ENCODE measurements around the gene MED31. TPM values are rescaled to one million over a fixed set of nuclear protein-coding genes. Genes with fewer than 3 reads are reported as not detected.
A peak's percentile ranks its signal among the peaks of the same experiment; 100 is the strongest.

MED31 gene
- total and polyA plus RNA-seq, 2 experiments from 2014 or later, result 8.9 to 70.0 TPM

DNA sequence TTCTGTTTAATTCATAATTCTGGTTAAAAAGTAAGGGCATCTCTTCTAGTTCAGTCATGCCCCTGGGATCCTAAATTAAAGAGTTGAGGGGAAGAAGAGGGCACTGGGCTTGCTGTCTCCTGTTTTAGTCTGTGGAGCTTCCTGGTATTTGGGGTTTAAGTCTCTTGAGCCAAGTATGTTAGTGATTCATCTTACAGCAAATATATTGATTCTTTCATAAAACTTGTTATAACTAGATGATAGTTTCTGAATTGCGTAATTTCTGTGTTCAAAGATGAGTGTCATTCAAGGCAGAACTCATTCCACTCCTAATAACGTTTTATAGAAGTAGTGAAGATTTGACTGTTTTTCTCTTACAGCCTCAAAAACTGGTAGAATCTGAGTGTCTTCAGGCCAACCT, 8.8 kb downstream of the MED31 start:
- H3K4me3 ChIP-seq, result peak overlapping the region; percentile 91
- peak overlapping the region; percentile 36 for H3K27ac ChIP-seq
- no peak for TF ChIP-seq EZH2 (IDR thresholded peaks at IDR 0.05; ENCODE audit: insufficient read depth, poor library complexity, severe bottlenecking)
- TF ChIP-seq EZH2phosphoT487 (IDR thresholded peaks at IDR 0.05; ENCODE audit: insufficient read depth, low read depth), result no peak
- peak; percentile 47 for DNase-seq
- H3F3A ChIP-seq (ENCODE audit: insufficient read depth), result peaks cover 48% of the 10 kb centered on the region
- in situ Hi-C loops (cut with MboI), result no loop called here
- H4K20me1 ChIP-seq (ENCODE audit: insufficient read depth), result peaks cover 10% of the 10 kb centered on the region; the same call in 1 of the 2 replicates
- H3K27me3 ChIP-seq (replicated peaks; ENCODE audit: insufficient read depth), result no peaks in the 10 kb centered on the region
- H3K79me2 ChIP-seq (ENCODE audit: insufficient read depth), result peaks cover 90% of the 10 kb centered on the region
- H3K4me1 ChIP-seq (ENCODE audit: insufficient read depth), result peaks cover 36% of the 10 kb centered on the region
- WGBS, 2 experiments (ENCODE audit: low coverage in 1 of 2, low lambda C conversion rate in 2 of 2, missing lambda C conversion rate in 2 of 2), result 74 to 81% methylated on average over 2 of the region's 2 CpGs
- H3K9me2 ChIP-seq (ENCODE audit: insufficient read depth), result no peaks in the 10 kb centered on the region
- H3K9ac ChIP-seq, result peak overlapping the region; percentile 88
- peaks cover 27% of the 10 kb centered on the region; the same call in 1 of the 2 replicates for H3K36me3 ChIP-seq (ENCODE audit: low read depth)
- no peak overlapping the region for H2AFZ ChIP-seq
- peak overlapping the region; percentile 89 for H3K4me2 ChIP-seq (ENCODE audit: unreplicated experiment)
- no peaks in the 10 kb centered on the region for H3K9me3 ChIP-seq (ENCODE audit: low read depth)

DNA sequence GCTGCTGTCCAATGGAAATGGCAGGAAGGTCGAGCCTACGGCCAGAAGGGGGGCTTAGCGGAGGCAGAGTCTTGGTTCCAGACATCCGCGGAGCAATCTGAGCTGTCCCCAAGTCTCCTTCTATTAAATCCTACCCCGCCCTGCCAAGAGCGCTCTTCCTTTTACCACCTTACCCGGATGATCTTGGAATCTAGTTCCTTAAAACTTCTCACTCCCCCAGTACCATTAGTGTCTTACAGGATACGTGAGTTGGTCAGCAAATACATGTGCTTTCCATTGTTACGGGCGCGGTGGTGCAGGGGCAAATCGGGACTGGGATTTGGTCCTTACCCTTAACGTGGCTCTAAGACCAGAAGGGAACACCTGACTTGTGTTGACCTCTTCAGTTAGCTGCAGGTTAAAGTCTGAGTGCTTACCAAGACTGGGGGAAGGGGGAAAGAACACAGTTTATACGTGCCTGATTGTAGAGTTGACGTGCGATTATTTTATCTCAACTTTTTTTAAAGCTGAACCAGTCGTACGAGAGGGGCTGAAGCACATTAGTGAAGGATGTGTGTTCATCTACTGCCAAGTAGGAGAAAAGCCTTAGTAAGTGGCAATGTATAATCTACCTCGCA, 10.1 kb downstream of the MED31 start:
- Histone ChIP-seq H3K36me3 (ENCODE audit: low read depth) (peaks cover 24% of the 10 kb centered on the region; the same call in 1 of the 2 replicates), H3K27me3 (replicated peaks; ENCODE audit: insufficient read depth) (no peaks in the 10 kb centered on the region), H3K27ac (peak overlapping the region; percentile 81), H3K4me1 (ENCODE audit: insufficient read depth) (peaks cover 36% of the 10 kb centered on the region), H3K4me2 (ENCODE audit: unreplicated experiment) (peak overlapping the region; percentile 89), H2AFZ (peak overlapping the region; percentile 89), H3K4me3 (peak overlapping the region; percentile 91), H3K9me2 (ENCODE audit: insufficient read depth) (no peaks in the 10 kb centered on the region), H4K20me1 (ENCODE audit: insufficient read depth) (peaks cover 10% of the 10 kb centered on the region; the same call in 1 of the 2 replicates), H3K9ac (peak overlapping the region; percentile 88), H3K9me3 (ENCODE audit: low read depth) (no peaks in the 10 kb centered on the region), H3K79me2 (ENCODE audit: insufficient read depth) (peaks cover 90% of the 10 kb centered on the region), H3F3A (ENCODE audit: insufficient read depth) (peaks cover 48% of the 10 kb centered on the region)
- in situ Hi-C loops (cut with MboI), result no loop called here
- peak; percentile 57 for DNase-seq
- no peak for TF ChIP-seq EZH2 (IDR thresholded peaks at IDR 0.05; ENCODE audit: insufficient read depth, poor library complexity, severe bottlenecking)
- TF ChIP-seq EZH2phosphoT487 (IDR thresholded peaks at IDR 0.05; ENCODE audit: insufficient read depth, low read depth), result no peak
- WGBS, 2 experiments (ENCODE audit: low coverage in 1 of 2, low lambda C conversion rate in 2 of 2, missing lambda C conversion rate in 2 of 2), result 2 to 3% methylated on average over 20 of the region's 20 CpGs

DNA sequence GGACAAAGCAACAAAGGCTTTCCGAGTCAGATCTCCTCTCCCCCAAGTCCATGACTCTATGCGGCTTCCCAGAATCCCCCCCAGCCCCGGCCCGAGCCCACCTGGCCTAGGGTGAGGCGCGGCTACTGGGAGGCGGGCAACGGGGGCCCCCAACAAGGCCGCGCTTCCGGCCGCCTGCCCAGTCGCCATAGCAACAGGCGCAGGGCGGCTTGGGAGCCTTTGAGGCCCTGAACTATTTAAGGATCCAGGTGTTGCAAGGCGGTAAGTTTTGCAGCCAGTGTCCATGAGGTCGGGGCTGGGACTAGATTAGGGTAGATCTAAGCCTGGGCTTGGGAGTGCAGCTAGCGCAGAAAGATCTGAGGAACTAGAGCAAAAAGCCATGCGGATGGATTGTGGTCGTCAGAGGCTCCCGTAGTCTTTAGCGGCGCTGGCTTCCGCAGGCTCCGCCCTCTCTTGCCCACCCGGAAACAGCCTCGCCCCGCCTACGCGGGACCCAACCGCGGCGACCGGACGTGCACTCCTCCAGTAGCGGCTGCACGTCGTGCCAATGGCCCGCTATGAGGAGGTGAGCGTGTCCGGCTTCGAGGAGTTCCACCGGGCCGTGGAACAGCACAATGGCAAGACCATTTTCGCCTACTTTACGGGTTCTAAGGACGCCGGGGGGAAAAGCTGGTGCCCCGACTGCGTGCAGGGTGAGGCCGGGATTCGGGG, 10.7 kb downstream of the MED31 start, which contains the start of the genes KIAA0753 and TXNDC17:
Gene KIAA0753 (minus strand): TSS at position 176 of the 711 bp plus-strand sequence. CDS start 5,608 bp downstream, outside the sequence.
Gene TXNDC17 (plus strand): TSS at position 525 of the 711 bp plus-strand sequence. CDS start 23 bp downstream, at position 548.
- peaks cover 19% of the 10 kb centered on the region; the same call in 1 of the 2 replicates for H3K36me3 ChIP-seq (ENCODE audit: low read depth)
- H3K79me2 ChIP-seq (ENCODE audit: insufficient read depth), result peaks cover 90% of the 10 kb centered on the region
- in situ Hi-C loops (cut with MboI), result no loop called here
- peak within 1 kb of the TSS; percentile 91 for H3K4me3 ChIP-seq
- peak within 1 kb of the TSS; percentile 88 for H3K9ac ChIP-seq
- peaks cover 41% of the 10 kb centered on the region for H3F3A ChIP-seq (ENCODE audit: insufficient read depth)
- H3K4me1 ChIP-seq (ENCODE audit: insufficient read depth), result peaks cover 34% of the 10 kb centered on the region
- 1% methylated on average over 46 to 49 of the region's 52 CpGs for WGBS, 2 experiments (ENCODE audit: low coverage in 1 of 2, low lambda C conversion rate in 2 of 2, missing lambda C conversion rate in 2 of 2)
- DNase-seq, result peak; percentile 96
- H3K27me3 ChIP-seq (replicated peaks; ENCODE audit: insufficient read depth), result no peaks in the 10 kb centered on the region
- H3K9me3 ChIP-seq (ENCODE audit: low read depth), result no peaks in the 10 kb centered on the region
- H3K4me2 ChIP-seq (ENCODE audit: unreplicated experiment), result peak within 1 kb of the TSS; percentile 89
- peaks cover 10% of the 10 kb centered on the region; the same call in 1 of the 2 replicates for H4K20me1 ChIP-seq (ENCODE audit: insufficient read depth)
- peak within 1 kb of the TSS; percentile 89 for H2AFZ ChIP-seq
- no peak for TF ChIP-seq EZH2phosphoT487 (IDR thresholded peaks at IDR 0.05; ENCODE audit: insufficient read depth, low read depth)
- TF ChIP-seq EZH2 (IDR thresholded peaks at IDR 0.05; ENCODE audit: insufficient read depth, poor library complexity, severe bottlenecking), result no peak
- H3K9me2 ChIP-seq (ENCODE audit: insufficient read depth), result no peaks in the 10 kb centered on the region
- peak within 1 kb of the TSS; percentile 81 for H3K27ac ChIP-seq
